Uterus (tissue), 4 donors: ENCODE results near the gene TNRC18. TPM values are rescaled to one million over a fixed set of nuclear protein-coding genes. Genes with fewer than 3 reads are reported as not detected.
A peak's percentile ranks its signal among the peaks of the same experiment; 100 is the strongest.

Experiments used
- DNase-seq, 2 donors: peaks; one replicate each; pipeline ENCODE4 v3.0.0-alpha.2; 2019 to 2020
- H3K27ac ChIP-seq, 2 donors: fragments of 200-600 bp; sonication (generic); 1 replicate in 1 of 2; 2 replicates in 1 of 2; pipeline ENCODE4 v1.5.1; 2016 to 2018
- H3K27me3 ChIP-seq, 2 donors: fragments of 200-600 bp; sonication (generic); one replicate each; pipeline ENCODE4 v1.5.1; 2018 to 2019; ENCODE audit warnings: control low read depth in 1 of 2
- H3K36me3 ChIP-seq, 2 donors: fragments of 200-600 bp; sonication (generic); one replicate each; pipeline ENCODE4 v1.5.1; 2019; ENCODE audit warnings: control low read depth in 1 of 2
- H3K4me1 ChIP-seq, 2 donors: fragments of 200-600 bp; sonication (generic); one replicate each; pipeline ENCODE4 v1.5.1; 2018 to 2019; ENCODE audit warnings: control low read depth in 1 of 2
- H3K4me3 ChIP-seq, 2 donors: fragments of 200-600 bp; sonication (generic); 1 replicate in 1 of 2; 2 replicates in 1 of 2; pipeline ENCODE4 v1.5.1; 2018 to 2019; ENCODE audit warnings: mild to moderate bottlenecking in 1 of 2
- H3K9me3 ChIP-seq, 2 donors: fragments of 200-600 bp; sonication (generic); one replicate each; pipeline ENCODE4 v1.5.1; 2019; ENCODE audit warnings: control low read depth in 1 of 2
- CTCF ChIP-seq, 4 experiments: fragments of 200-600 bp in 2 of 4; fragments of 450-650 bp in 2 of 4; sonication (generic) in 2 of 4; IDR thresholded peaks; one replicate each; pipeline ENCODE4 v1.5.1; 2016 to 2019; ENCODE audit warnings: antibody characterized with exemption in 4 of 4, mild to moderate bottlenecking in 2 of 4, moderate library complexity in 1 of 4
- POLR2A ChIP-seq, 2 donors: fragments of 450-650 bp; IDR thresholded peaks; one replicate each; pipeline ENCODE4 v1.6.1; 2016; ENCODE audit warnings: antibody characterized with exemption in 2 of 2, mild to moderate bottlenecking in 1 of 2, moderate library complexity in 1 of 2
- intact Hi-C: fragments of 100-400 bp; cut with DNase I; formaldehyde crosslinking; loops from one replicate; pipeline ENCODE4 v1.15.1; 2023; ENCODE audit warnings: low total_unique reads
- total RNA-seq, 4 donors: library from RNA; depleted of rRNA in 3 of 4; stranded (reverse); fragments of >200 nt in 3 of 4; gene quantifications; one replicate each; pipeline versions ENCODE4 v1.1.0 to v1.2.4, GENCODE V29; 2014 to 2023
- donor health status: DM: yes; HTN: yes; CAD: no.

TNRC18 gene
- total RNA-seq, 4 donors from 2014 or later, result 28.2 to 179 (median 62.1) TPM

DNA sequence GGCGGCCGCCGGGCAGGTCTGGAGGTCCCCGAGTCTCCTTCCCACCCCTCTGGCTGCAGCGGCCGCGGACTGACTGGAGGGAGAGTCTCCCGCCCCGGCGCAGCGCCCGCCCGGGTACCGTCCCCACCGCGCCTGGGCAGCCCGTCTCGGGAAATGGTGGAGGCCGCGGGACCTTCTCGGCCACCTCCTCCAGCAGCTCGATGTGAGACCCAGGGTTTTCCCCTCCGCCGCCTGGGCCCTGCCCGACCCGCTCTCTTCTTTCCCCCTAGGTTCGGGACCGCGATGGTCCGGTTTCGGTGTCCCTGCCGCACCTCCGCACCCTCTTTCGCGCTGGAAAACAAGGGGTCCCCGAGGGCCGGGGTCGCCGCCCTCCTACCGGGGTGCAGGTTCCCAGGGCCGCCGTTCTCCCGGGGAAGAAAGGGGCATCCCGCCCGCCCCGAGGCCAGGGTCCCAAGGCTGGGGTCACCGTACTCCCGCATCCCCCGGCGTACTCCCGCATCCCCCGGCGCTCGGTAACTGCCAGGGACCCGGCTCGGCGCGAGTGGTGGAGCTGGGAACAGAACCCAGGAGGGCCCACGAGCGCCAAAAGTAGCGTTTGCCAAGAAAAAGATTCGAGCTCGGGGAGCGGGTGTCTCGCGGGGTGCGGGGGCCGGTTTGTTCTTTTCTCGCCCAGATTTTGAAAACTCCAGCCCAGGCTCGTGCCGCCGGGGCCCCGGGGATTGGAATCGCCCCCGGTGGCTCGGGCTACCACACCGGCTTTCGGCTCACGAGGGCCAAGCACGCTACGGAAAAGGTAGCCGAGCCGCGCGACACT is 3.4 kb downstream of the TNRC18 start:
- Histone ChIP-seq H3K4me3 (peak overlapping the region; percentile 55 to 69), H3K4me1 (peaks cover 4 to 13% of the 10 kb centered on the region in 2 donors), H3K9me3 (no peaks in the 10 kb centered on the region), H3K27ac (peak overlapping the region; percentile 99), H3K36me3 (no peaks in the 10 kb centered on the region), H3K27me3 (no peaks in the 10 kb centered on the region)
- TF ChIP-seq POLR2A (IDR thresholded peaks at IDR 0.05) (no peak), CTCF (IDR thresholded peaks at IDR 0.05) (no peak)
- intact Hi-C loops, result no loop called here
- peak in 1 of 2 donors; percentile 35 for DNase-seq

- H3K4me1 ChIP-seq, result peaks cover 4 to 13% of the 10 kb centered on the region in 2 donors
- TF ChIP-seq CTCF (IDR thresholded peaks at IDR 0.05) (no peak), POLR2A (IDR thresholded peaks at IDR 0.05) (no peak)
- no peaks in the 10 kb centered on the region for H3K27me3 ChIP-seq
- H3K36me3 ChIP-seq, result no peaks in the 10 kb centered on the region
- H3K27ac ChIP-seq, result peak overlapping the region; percentile 99
- DNase-seq, result peak in 1 of 2 donors; percentile 30
- H3K9me3 ChIP-seq, result no peaks in the 10 kb centered on the region
- intact Hi-C loops, result no loop called here
- peak overlapping the region; percentile 55 to 69 for H3K4me3 ChIP-seq
Measured at GRCh38 chr7:5419539-5420066, 4.0 kb downstream of the TNRC18 start.

DNA sequence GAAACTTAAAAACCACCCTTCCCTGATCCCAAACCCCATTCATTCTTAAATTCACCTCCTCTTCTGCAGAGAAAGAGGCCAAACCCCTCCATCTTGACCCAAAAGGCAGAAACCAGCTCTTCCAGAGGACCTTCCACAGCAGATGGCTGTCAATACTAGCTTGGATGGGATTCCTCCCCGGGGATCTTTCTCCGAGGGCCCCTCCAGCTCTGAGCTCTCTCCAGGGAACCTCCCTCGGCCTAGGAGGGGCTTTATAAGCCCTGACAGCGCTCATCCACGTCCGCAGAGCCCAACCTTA is 5.4 kb downstream of the TNRC18 start:
- Histone ChIP-seq H3K4me3 (peak overlapping the region; percentile 55 to 69), H3K27ac (peak overlapping the region; percentile 99), H3K4me1 (peaks cover 4 to 18% of the 10 kb centered on the region in 2 donors), H3K36me3 (no peaks in the 10 kb centered on the region), H3K9me3 (no peaks in the 10 kb centered on the region), H3K27me3 (no peaks in the 10 kb centered on the region)
- no peak for DNase-seq
- TF ChIP-seq POLR2A (IDR thresholded peaks at IDR 0.05) (no peak), CTCF (IDR thresholded peaks at IDR 0.05) (no peak)
- intact Hi-C loops, result no loop called here

DNA sequence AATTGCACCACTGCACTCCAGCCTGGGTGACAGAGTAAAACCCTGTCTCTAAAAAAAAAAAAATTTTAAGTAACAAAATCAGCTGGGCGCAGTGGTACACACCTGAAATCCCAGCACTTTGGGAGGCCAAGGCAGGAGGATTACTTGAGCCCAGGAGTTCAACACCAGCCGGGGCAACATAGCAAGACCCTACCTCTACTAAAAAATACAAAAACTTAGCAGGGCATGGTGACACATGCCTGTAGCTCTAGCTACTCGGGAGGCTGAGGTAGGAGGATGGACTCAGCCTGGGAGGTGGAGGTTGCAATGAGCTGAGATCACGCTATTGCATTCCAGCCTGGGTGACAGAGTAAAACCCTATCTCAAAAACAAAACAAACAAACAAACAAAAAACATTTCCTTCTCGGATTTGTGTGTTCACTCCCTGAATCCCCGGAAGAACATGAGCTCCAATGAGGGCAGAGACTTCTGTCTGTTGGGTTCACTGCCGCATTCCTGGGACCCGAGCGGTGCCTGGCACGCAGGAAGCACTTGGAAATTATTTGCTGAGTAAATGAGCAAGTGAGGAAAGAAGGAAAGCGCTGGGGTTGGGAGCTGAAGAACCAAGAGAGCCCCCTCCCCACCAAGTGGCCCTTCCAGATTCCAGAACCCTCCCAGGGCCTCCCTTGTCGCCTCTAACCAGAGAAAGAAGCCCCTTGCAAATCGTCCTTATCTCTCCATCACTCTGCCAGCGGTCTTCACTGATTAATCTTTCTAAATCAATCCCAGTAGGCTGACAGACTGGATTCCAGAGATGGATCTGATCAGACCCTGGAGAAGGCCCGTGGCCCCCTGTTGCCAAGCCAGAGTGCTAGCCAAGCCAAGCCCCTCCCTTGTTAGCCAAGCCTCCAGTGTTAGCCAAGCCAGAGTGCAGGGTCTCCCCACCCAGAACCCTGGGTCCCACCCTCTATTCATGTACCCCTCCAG is 6.2 kb downstream of the TNRC18 start:
- intact Hi-C loops, result no loop called here
- Histone ChIP-seq H3K4me3 (peak overlapping the region in 1 of 2 donors; percentile 69), H3K4me1 (peaks cover 4 to 18% of the 10 kb centered on the region in 2 donors), H3K36me3 (no peaks in the 10 kb centered on the region), H3K27ac (peak overlapping the region; percentile 99), H3K27me3 (no peaks in the 10 kb centered on the region), H3K9me3 (no peaks in the 10 kb centered on the region)
- DNase-seq, result no peak
- TF ChIP-seq POLR2A (IDR thresholded peaks at IDR 0.05) (no peak), CTCF (IDR thresholded peaks at IDR 0.05) (no peak)
